GM12872 (cell line): ENCODE results near the gene SLC4A1AP.

Source experiments
- TF ChIP-seq, protein P1 (sequence below): IDR thresholded peaks from 3 replicates; pipeline ENCODE4 v1.5.1; 2011; ENCODE audit warnings: low read depth, mild to moderate bottlenecking, low read length, moderate library complexity; ENCODE audit not compliant: insufficient read depth

SLC4A1AP gene

DNA sequence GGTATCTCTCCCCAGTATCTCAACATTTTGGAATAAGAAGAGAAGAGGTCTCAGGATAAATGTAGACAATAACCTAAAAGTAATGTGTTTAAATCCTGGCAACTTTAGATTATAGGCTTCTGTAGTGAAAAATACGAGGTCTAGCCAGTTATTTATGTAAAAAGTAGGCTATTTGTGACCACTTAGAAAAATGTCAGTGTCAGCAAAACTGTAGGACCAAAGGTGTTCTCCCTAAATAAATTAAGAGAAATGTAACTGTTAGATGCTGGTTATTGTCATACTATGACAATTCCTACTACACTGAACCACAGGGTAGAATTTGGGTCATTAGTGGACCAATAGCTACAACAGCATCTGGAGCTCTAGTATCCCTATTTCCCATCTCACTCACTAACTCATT is 2.3 kb upstream of the SLC4A1AP start:
- TF ChIP-seq, protein P1, sequence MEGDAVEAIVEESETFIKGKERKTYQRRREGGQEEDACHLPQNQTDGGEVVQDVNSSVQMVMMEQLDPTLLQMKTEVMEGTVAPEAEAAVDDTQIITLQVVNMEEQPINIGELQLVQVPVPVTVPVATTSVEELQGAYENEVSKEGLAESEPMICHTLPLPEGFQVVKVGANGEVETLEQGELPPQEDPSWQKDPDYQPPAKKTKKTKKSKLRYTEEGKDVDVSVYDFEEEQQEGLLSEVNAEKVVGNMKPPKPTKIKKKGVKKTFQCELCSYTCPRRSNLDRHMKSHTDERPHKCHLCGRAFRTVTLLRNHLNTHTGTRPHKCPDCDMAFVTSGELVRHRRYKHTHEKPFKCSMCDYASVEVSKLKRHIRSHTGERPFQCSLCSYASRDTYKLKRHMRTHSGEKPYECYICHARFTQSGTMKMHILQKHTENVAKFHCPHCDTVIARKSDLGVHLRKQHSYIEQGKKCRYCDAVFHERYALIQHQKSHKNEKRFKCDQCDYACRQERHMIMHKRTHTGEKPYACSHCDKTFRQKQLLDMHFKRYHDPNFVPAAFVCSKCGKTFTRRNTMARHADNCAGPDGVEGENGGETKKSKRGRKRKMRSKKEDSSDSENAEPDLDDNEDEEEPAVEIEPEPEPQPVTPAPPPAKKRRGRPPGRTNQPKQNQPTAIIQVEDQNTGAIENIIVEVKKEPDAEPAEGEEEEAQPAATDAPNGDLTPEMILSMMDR, result no peak

DNA sequence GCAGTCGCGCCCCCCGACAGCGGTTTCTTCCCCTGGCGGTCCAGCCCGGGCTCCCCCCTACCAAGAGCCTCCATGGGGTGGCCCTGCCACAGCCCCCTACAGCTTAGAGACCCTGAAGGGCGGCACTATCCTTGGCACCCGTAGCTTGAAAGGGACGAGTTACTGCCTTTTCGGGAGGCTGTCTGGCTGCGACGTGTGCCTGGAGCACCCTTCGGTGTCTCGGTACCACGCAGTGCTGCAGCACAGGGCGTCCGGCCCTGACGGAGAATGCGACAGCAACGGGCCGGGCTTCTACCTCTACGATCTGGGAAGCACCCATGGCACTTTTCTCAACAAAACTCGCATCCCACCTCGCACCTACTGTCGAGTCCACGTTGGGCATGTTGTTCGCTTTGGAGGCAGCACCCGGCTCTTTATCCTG is 475 bp downstream of the SLC4A1AP start:
- TF ChIP-seq, protein P1, result no peak

DNA sequence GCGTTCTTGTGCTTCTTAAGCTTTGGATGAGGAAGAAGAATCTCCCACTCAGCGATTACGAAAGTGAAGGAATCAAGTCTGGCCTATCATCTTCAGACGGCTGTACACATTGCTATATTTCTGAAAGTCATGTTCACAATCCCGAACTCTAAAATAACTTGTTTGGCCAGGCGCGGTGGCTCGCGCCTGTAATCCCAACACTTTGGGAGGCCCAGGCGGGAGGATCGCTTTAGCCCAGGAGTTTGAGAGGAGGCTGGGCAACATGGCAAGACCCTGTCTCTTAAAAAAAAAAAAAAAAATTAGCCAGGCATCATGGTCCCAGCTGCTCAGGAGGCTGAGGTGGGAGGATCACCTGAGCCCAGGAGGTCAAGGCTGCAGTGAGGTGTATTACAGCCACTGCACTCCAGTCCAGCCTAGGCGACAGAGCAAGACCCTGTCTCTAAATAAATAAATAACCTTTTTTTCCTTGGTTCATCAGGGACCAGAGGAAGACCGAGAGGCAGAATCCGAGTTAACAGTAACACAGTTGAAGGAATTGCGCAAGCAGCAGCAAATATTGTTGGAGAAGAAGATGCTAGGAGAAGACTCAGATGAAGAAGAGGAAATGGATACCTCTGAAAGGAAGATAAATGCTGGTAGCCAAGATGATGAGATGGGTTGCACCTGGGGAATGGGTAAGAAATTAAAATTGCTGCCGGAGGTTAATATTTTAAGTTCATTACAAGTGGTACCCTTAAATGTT is 1.1 kb downstream of the SLC4A1AP start:
- TF ChIP-seq, protein P1, result no peak

DNA sequence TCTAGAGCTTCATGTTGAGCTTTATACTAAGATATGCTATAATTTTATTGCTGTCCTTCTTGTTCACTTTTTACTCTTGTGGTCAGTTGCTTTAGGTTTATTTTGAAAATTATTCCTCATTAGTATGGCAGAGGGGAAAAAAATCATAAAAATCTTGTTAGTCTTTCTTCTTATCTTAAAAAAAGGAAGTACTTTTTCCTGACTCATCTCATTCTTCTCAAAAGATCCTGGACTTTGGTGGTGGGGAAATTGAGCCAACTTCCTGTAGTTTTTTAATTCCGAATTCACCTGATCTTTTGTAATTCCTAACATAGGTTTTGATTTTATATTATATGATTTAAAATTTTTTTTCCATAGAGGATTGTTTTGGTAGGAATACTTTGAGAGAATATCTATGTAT is 3.8 kb downstream of the SLC4A1AP start:
- TF ChIP-seq, protein P1, result no peak

DNA sequence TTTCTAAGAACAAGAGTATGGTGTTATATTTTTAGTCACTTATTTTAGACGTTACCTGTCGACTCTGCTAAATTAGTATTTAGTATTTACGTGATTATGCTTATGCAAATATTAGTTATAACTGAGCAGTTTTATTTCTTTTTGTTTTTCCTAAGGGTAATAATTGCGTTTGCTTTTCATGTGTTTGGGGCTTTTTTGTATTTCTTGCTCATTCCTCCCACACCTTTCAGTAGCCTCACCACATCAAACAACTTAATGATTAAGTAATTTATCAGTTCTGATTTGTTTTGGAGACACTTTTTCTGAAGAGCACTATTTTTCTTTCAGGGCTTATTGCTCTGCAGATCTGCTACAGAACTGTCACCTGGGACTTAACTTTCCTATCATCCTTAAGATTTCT is 7.5 kb downstream of the SLC4A1AP start:
- TF ChIP-seq, protein P1, result no peak

DNA sequence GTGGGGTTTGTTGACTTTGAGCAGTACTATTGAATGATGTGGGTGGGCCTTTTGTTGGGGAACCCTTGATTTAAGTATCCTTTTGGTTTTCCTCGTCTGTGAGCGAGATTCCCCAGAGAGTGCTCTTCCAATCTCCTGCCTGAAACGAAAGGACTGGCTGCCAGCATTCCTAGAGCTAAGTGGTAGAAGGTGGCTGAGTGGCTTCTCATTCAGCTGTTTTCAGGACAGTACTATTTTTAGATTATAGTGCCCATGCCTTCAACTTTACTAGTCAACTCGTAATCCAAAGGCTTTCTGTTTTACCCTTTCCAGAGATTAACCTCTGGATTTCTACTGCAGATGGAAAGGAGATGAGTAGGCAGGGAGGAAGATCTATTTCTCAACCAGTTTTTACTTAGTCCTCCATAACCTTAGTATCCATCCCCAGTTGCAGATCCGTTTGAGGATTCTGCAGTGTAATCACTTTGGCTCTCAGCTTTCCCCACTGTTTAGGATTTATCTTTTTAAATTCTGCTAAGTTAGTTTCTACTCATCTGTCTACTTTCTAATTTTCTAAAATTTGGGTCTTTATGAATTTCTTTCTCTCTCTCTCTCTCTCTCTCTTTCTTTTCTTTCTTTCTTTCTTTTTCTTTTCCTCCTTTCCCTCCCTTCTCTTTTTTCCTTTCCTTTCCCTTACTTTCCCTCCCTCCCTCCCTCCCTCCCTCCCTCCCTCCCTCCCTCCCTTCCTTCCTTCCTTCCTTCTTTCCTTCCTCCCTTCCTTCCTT is 9.2 kb downstream of the SLC4A1AP start:
- TF ChIP-seq, protein P1, result no peak

DNA sequence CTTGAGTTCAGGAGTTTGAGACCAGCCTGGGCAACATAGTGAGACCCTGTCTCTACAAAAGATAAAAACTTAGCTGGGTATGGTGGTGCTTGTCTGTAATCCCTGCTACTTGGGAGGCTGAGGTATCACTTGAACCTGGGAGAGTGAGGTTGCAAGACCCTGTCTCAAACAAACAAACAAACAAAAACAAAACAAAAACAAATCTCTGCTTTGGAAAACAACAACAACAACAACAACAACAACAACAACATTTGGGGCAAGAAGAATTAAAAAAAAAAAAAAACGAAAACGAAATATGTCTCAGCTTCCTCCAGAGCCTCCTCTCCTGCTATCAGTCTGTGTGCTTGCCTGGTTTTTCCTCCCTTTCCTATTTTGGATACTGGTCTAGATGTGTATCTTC is 16.9 kb downstream of the SLC4A1AP start:
- TF ChIP-seq, protein P1, result no peak
